IMR-90 (cell line): ENCODE data around the gene PLA2G4C.
"Not testable (repeated sequence)": the region's sequence is repeated elsewhere in the genome, so short reads cannot be mapped to it uniquely, and the experiment has no call there.

ENCODE experiments used
- BHLHE40 ChIP-seq: fragments of 150-350 bp; IDR thresholded peaks from 2 replicates; pipeline ENCODE4 v1.6.1; 2016; ENCODE audit warnings: mild to moderate bottlenecking, low read depth, low read length
- CEBPB ChIP-seq: IDR thresholded peaks from 2 replicates; pipeline ENCODE4 v1.6.1; 2012; ENCODE audit warnings: low read depth, low read length, improper control_type of control experiment
- CHD1 ChIP-seq: IDR thresholded peaks from 2 replicates; pipeline ENCODE4 v1.6.1; 2012; ENCODE audit warnings: low read depth, low read length, improper control_type of control experiment
- CTCF ChIP-seq: conservative IDR thresholded peaks from 2 replicates; pipeline ENCODE4 v1.5.1; 2012; ENCODE audit warnings: mild to moderate bottlenecking, low read depth, low read length, improper control_type of control experiment
- ELK1 ChIP-seq: fragments of 150-350 bp; IDR thresholded peaks from 2 replicates; pipeline ENCODE4 v1.6.1; 2016; ENCODE audit warnings: low read depth, mild to moderate bottlenecking, low read length, moderate library complexity, borderline replicate concordance
- MAFK ChIP-seq: IDR thresholded peaks from 2 replicates; pipeline ENCODE4 v1.6.1; 2012; ENCODE audit warnings: low read depth, low read length, improper control_type of control experiment
- MXI1 ChIP-seq: IDR thresholded peaks from 2 replicates; pipeline ENCODE4 v1.6.1; 2012; ENCODE audit warnings: low read depth, mild to moderate bottlenecking, low read length, moderate library complexity, borderline replicate concordance
- POLR2A ChIP-seq: IDR thresholded peaks from 2 replicates; pipeline ENCODE4 v1.6.1; 2012; ENCODE audit warnings: mild to moderate bottlenecking, low read depth, low read length
- RAD21 ChIP-seq: IDR thresholded peaks from 2 replicates; pipeline ENCODE4 v1.6.1; 2012; ENCODE audit warnings: low read length, improper control_type of control experiment
- RCOR1 ChIP-seq: IDR thresholded peaks from 2 replicates; pipeline ENCODE4 v1.6.1; 2012; ENCODE audit warnings: mild to moderate bottlenecking, low read length, improper control_type of control experiment; ENCODE audit not compliant: insufficient replicate concordance
- RFX5 ChIP-seq: IDR thresholded peaks from 2 replicates; pipeline ENCODE4 v1.8.0; 2012; ENCODE audit warnings: low read depth, mild to moderate bottlenecking, low read length, moderate library complexity
- SMC3 ChIP-seq: fragments of 150-350 bp; IDR thresholded peaks from 2 replicates; pipeline ENCODE4 v1.6.1; 2016; ENCODE audit warnings: low read depth, mild to moderate bottlenecking, antibody characterized with exemption, low read length, moderate library complexity
- USF2 ChIP-seq: fragments of 150-350 bp; IDR thresholded peaks from 2 replicates; pipeline ENCODE4 v1.6.1; 2017; ENCODE audit warnings: mild to moderate bottlenecking, antibody characterized with exemption, low read length, low read depth

- not testable (repeated sequence) for TF ChIP-seq CTCF, POLR2A, CEBPB, USF2, RFX5, MAFK, CHD1, BHLHE40, ELK1, SMC3, MXI1, RAD21, RCOR1
Measured at GRCh38 chr19:48088991-48089390, 21.6 kb downstream of the PLA2G4C start.
